ENCODE results near the gene PODXL. TPM values are rescaled to one million over a fixed set of nuclear protein-coding genes. Genes with fewer than 3 reads are reported as not detected.
"Not testable (repeated sequence)": the region's sequence is repeated elsewhere in the genome, so short reads cannot be mapped to it uniquely, and the experiment has no call there.

PODXL gene
- total RNA-seq, 1 donor from 2014 or later: 59.0 TPM

- no peak for ATAC-seq
- intact Hi-C loops (cut with DNase I): loop anchor here (2.0 kb wide), 1 partner anchor 18 kb away; no protein-coding TSS in a partner anchor
- DNase-seq (ENCODE audit: missing footprints): no peak
Observed at GRCh38 chr7:131522325-131522930, 34.0 kb downstream of the PODXL start.

GRCh38 chr7:131521651-131522163 lies 34.7 kb downstream of the PODXL start:
- peak; percentile 28 for DNase-seq (ENCODE audit: missing footprints)
- intact Hi-C loops (cut with DNase I): loop anchor here (2.0 kb wide), 1 partner anchor 19 kb away; no protein-coding TSS in a partner anchor
- ATAC-seq: peak; percentile 39

GRCh38 chr7:131518626-131519025 lies 37.8 kb downstream of the PODXL start:
- intact Hi-C loops (cut with DNase I): no loop called here
- DNase-seq (ENCODE audit: missing footprints) (peak; percentile 42), ATAC-seq (no peak)

- peak; percentile 47 for DNase-seq (ENCODE audit: missing footprints)
- no peak for ATAC-seq
- intact Hi-C loops (cut with DNase I): no loop called here
Observed at GRCh38 chr7:131517218-131517923, 39.1 kb downstream of the PODXL start.

GRCh38 chr7:131515471-131515870 lies 41.0 kb downstream of the PODXL start:
- DNase-seq (ENCODE audit: missing footprints); ATAC-seq; intact Hi-C loops (cut with DNase I): not testable (repeated sequence)

GRCh38 chr7:131513245-131514061 lies 43.0 kb downstream of the PODXL start:
- ATAC-seq (peak; percentile 95), DNase-seq (ENCODE audit: missing footprints) (peak; percentile 94)
- intact Hi-C loops (cut with DNase I): loop anchor here (2.0 kb wide), 1 partner anchor 43 kb away; the partner anchor contains the start of gene PODXL

GRCh38 chr7:131511774-131512535 lies 44.5 kb downstream of the PODXL start:
- DNase-seq (ENCODE audit: missing footprints) (no peak), ATAC-seq (no peak)
- intact Hi-C loops (cut with DNase I): loop anchor here (2.0 kb wide), 1 partner anchor 45 kb away; the partner anchor contains the start of gene PODXL

- intact Hi-C loops (cut with DNase I): no loop called here
- DNase-seq (ENCODE audit: missing footprints) (peak; percentile 56), ATAC-seq (no peak)
Observed at GRCh38 chr7:131511071-131511470, 45.4 kb downstream of the PODXL start.

GRCh38 chr7:131509781-131510180 lies 46.6 kb downstream of the PODXL start:
- no peak for ATAC-seq
- intact Hi-C loops (cut with DNase I): no loop called here
- DNase-seq (ENCODE audit: missing footprints): peak; percentile 49

GRCh38 chr7:131508754-131509486 lies 47.5 kb downstream of the PODXL start:
- ATAC-seq (no peak), DNase-seq (ENCODE audit: missing footprints) (no peak)
- intact Hi-C loops (cut with DNase I): loop anchor here (1.0 kb wide), 1 partner anchor 145 kb away; no protein-coding TSS in a partner anchor

- intact Hi-C loops (cut with DNase I): loop anchor here (1.0 kb wide), 1 partner anchor 147 kb away; no protein-coding TSS in a partner anchor
- peak; percentile 79 for ATAC-seq
- DNase-seq (ENCODE audit: missing footprints): peak; percentile 93
Observed at GRCh38 chr7:131507592-131508331, 48.7 kb downstream of the PODXL start.

- no peak for ATAC-seq
- intact Hi-C loops (cut with DNase I): no loop called here
- no peak for DNase-seq (ENCODE audit: missing footprints)
Observed at GRCh38 chr7:131506597-131506996, 49.8 kb downstream of the PODXL start.

- no peak for DNase-seq (ENCODE audit: missing footprints)
- intact Hi-C loops (cut with DNase I): no loop called here
- ATAC-seq: no peak
Observed at GRCh38 chr7:131505636-131506557, 50.5 kb downstream of the PODXL start.

- DNase-seq (ENCODE audit: missing footprints); ATAC-seq; intact Hi-C loops (cut with DNase I): not testable (repeated sequence)
Observed at GRCh38 chr7:131505037-131505620, 51.3 kb downstream of the PODXL start.

GRCh38 chr7:131504157-131504899 lies 52.1 kb downstream of the PODXL start:
- no peak for ATAC-seq
- DNase-seq (ENCODE audit: missing footprints): no peak

More at GRCh38 chr7:131504157-131504899, 52.1 kb downstream of the PODXL start:
- intact Hi-C loops (cut with DNase I): no loop called here
